Left ventricle myocardium inferior (tissue), 1 donor: ENCODE results near the gene ZNHIT1. TPM values are rescaled to one million over a fixed set of nuclear protein-coding genes. Genes with fewer than 3 reads are reported as not detected.
"Not testable (repeated sequence)": the region's sequence is repeated elsewhere in the genome, so short reads cannot be mapped to it uniquely, and the experiment has no call there.

Experiments
- DNase-seq: peaks from one replicate; pipeline ENCODE4 v3.0.0-alpha.2; 2020
- H3K27ac ChIP-seq: fragments of 200-600 bp; replicated peaks from 2 replicates; pipeline ENCODE4 v1.8.0; 2021
- H3K27me3 ChIP-seq: fragments of 200-600 bp; 2 replicates; pipeline ENCODE4 v1.8.0; 2021; ENCODE audit warnings: low read depth
- H3K36me3 ChIP-seq: fragments of 200-600 bp; 2 replicates; pipeline ENCODE4 v1.8.0; 2021
- H3K4me1 ChIP-seq: fragments of 200-600 bp; 2 replicates; pipeline ENCODE4 v1.8.0; 2021
- H3K4me3 ChIP-seq: fragments of 200-600 bp; 2 replicates; pipeline ENCODE4 v1.8.0; 2021; ENCODE audit warnings: mild to moderate bottlenecking, moderate library complexity
- H3K9me3 ChIP-seq: fragments of 200-600 bp; replicated peaks from 2 replicates; pipeline ENCODE4 v1.8.0; 2021
- CTCF ChIP-seq: fragments of 200-600 bp; IDR thresholded peaks from 2 replicates; pipeline ENCODE4 v1.8.0; 2021; ENCODE audit warnings: antibody characterized with exemption, mild to moderate bottlenecking, borderline replicate concordance
- intact Hi-C: fragments of 100-400 bp; cut with micrococcal nuclease; formaldehyde crosslinking; loops from one replicate; pipeline ENCODE4 v1.11.0; 2022
- total RNA-seq: library from RNA; stranded (reverse); fragmentation: NEBNext Ultra II Directional; extraction: Animal tissue kit (Norgen Biotek cat#: 25700); gene quantifications from one replicate; pipeline ENCODE4 v1.2.1, GENCODE V29; 2021
- donor health status: DM: no; HTN: yes; CAD: no; lungs with severe emphysema.

Gene ZNHIT1
- total RNA-seq, 1 donor from 2014 or later, result 56.9 TPM

- Histone ChIP-seq H3K36me3 (peaks cover 8% of the 10 kb centered on the region), H3K27ac (no peak overlapping the region), H3K27me3 (peaks cover 71% of the 10 kb centered on the region), H3K4me1 (peaks cover 10% of the 10 kb centered on the region), H3K9me3 (no peaks in the 10 kb centered on the region), H3K4me3 (peak overlapping the region; percentile 42)
- TF ChIP-seq CTCF, result no peak
- intact Hi-C loops, result no loop called here
- no peak for DNase-seq
Observed at GRCh38 chr7:101201695-101202602, 16.0 kb upstream of the ZNHIT1 start.

- Histone ChIP-seq H3K27me3 (peaks cover 66% of the 10 kb centered on the region), H3K27ac (no peak overlapping the region), H3K4me3 (no peak overlapping the region), H3K36me3 (peaks cover 12% of the 10 kb centered on the region), H3K4me1 (peaks cover 10% of the 10 kb centered on the region), H3K9me3 (no peaks in the 10 kb centered on the region)
- no peak for DNase-seq
- intact Hi-C loops, result no loop called here
- no peak for TF ChIP-seq CTCF
Observed at GRCh38 chr7:101202603-101202918, 15.4 kb upstream of the ZNHIT1 start.

- Histone ChIP-seq H3K36me3 (peaks cover 25% of the 10 kb centered on the region), H3K27me3 (peaks cover 52% of the 10 kb centered on the region)
- H3K4me3 ChIP-seq, DNase-seq, intact Hi-C loops, H3K4me1 ChIP-seq, H3K9me3 ChIP-seq, H3K27ac ChIP-seq: not testable (repeated sequence)
Observed at GRCh38 chr7:101203740-101204738, 13.9 kb upstream of the ZNHIT1 start.

GRCh38 chr7:101205901-101206664 is 11.9 kb upstream of the ZNHIT1 start:
- DNase-seq, result no peak
- peaks cover 10% of the 10 kb centered on the region for H3K4me1 ChIP-seq
- peaks cover 31% of the 10 kb centered on the region for H3K27me3 ChIP-seq
- no peak overlapping the region for H3K27ac ChIP-seq
- no peak for TF ChIP-seq CTCF
- H3K9me3 ChIP-seq, result no peaks in the 10 kb centered on the region
- H3K4me3 ChIP-seq, result no peak overlapping the region
- peaks cover 46% of the 10 kb centered on the region for H3K36me3 ChIP-seq
- intact Hi-C loops, result no loop called here

- no peaks in the 10 kb centered on the region for H3K9me3 ChIP-seq
- H3K36me3 ChIP-seq, result peaks cover 51% of the 10 kb centered on the region
- peaks cover 25% of the 10 kb centered on the region for H3K27me3 ChIP-seq
- H3K4me1 ChIP-seq, result peaks cover 8% of the 10 kb centered on the region
- no peak for DNase-seq
- no peak overlapping the region for H3K27ac ChIP-seq
- H3K4me3 ChIP-seq, result no peak overlapping the region
- intact Hi-C loops, result no loop called here
- no peak for TF ChIP-seq CTCF
Observed at GRCh38 chr7:101206665-101207042, 11.3 kb upstream of the ZNHIT1 start.
